Measurements from ENCODE around the gene ICAM1.

DNA sequence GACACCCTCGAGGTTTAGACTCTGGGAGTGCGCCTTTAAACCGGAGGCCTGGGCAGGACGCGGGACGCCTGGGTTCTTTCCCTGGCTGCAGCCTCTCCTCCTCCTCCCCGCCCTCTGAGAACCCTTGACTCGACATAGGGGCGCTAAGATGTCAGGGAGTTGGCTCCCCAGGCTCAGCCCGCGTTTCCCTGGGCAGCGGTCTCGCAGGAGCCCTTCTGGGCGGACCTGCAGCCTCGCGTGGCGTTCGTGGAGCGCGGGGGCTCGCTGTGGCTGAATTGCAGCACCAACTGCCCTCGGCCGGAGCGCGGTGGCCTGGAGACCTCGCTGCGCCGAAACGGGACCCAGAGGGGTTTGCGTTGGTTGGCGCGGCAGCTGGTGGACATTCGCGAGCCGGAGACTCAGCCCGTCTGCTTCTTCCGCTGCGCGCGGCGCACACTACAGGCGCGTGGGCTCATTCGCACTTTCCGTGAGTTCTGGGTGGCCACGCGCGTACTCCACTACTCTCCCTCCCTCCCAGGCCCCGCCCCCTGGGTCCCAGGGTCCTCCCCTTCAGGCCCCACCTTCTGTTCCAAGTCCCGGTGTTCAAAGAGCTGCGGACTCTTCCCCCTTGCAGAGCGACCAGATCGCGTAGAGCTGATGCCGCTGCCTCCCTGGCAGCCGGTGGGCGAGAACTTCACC, 20.1 kb downstream of the ICAM1 start:
- TF ChIP-seq, protein P1, sequence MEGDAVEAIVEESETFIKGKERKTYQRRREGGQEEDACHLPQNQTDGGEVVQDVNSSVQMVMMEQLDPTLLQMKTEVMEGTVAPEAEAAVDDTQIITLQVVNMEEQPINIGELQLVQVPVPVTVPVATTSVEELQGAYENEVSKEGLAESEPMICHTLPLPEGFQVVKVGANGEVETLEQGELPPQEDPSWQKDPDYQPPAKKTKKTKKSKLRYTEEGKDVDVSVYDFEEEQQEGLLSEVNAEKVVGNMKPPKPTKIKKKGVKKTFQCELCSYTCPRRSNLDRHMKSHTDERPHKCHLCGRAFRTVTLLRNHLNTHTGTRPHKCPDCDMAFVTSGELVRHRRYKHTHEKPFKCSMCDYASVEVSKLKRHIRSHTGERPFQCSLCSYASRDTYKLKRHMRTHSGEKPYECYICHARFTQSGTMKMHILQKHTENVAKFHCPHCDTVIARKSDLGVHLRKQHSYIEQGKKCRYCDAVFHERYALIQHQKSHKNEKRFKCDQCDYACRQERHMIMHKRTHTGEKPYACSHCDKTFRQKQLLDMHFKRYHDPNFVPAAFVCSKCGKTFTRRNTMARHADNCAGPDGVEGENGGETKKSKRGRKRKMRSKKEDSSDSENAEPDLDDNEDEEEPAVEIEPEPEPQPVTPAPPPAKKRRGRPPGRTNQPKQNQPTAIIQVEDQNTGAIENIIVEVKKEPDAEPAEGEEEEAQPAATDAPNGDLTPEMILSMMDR (IDR thresholded peaks at IDR 0.05): no peak
- TF ChIP-seq POLR2A (IDR thresholded peaks at IDR 0.05): peak; percentile 10

Data from right lobe of liver (tissue), 4 donors.